Prostate gland (tissue), 2 donors: ENCODE data around the gene CTNNBIP1. TPM values are rescaled to one million over a fixed set of nuclear protein-coding genes. Genes with fewer than 3 reads are reported as not detected.

ENCODE experiments used
- DNase-seq: peaks from one replicate; pipeline ENCODE4 v3.0.0-alpha.2; 2019; ENCODE audit warnings: low spot score
- H3K27ac ChIP-seq, 2 donors: fragments of 200-600 bp; sonication (generic); 2 replicates each; pipeline ENCODE4 v1.5.1; 2017 to 2019
- H3K27me3 ChIP-seq: fragments of 200-600 bp; sonication (generic); replicated peaks from 2 replicates; pipeline ENCODE4 v1.5.1; 2019; ENCODE audit not compliant: insufficient read depth
- H3K36me3 ChIP-seq, 2 donors: fragments of 200-600 bp; sonication (generic); 1 replicate in 1 of 2; 2 replicates in 1 of 2; pipeline versions ENCODE4 v1.5.1 to v1.8.1; 2017 to 2019
- H3K4me1 ChIP-seq: fragments of 200-600 bp; sonication (generic); replicated peaks from 2 replicates; pipeline ENCODE4 v1.5.1; 2019
- H3K4me3 ChIP-seq, 2 donors: fragments of 200-600 bp; sonication (generic); 2 replicates each; pipeline ENCODE4 v1.5.1; 2017 to 2019
- H3K9me3 ChIP-seq: fragments of 200-600 bp; sonication (generic); 2 replicates; pipeline ENCODE4 v1.5.1; 2017
- POLR2A ChIP-seq: fragments of 450-650 bp; IDR thresholded peaks from one replicate; pipeline ENCODE4 v1.6.1; 2016; ENCODE audit warnings: antibody characterized with exemption, mild to moderate bottlenecking
- POLR2AphosphoS5 ChIP-seq: sonication (generic); formaldehyde crosslinking; IDR thresholded peaks from one replicate; pipeline ENCODE4 v1.6.1; 2017; ENCODE audit warnings: antibody characterized with exemption
- WGBS: methylation state at CpG from one replicate; pipeline ENCODE4 v1.1.5; 2018; 5-methylcytosine and 5-hydroxymethylcytosine counted together
- intact Hi-C: fragments of 100-400 bp; cut with DNase I; formaldehyde crosslinking; loops from one replicate; pipeline ENCODE4 v1.14.2; 2022
- total RNA-seq, 2 donors: library from RNA; depleted of rRNA; stranded (reverse); fragments of >200 nt; gene quantifications; one replicate each; pipeline ENCODE4 v1.1.0, GENCODE V29; 2016
- TF ChIP-seq, protein P1 (sequence below), 4 experiments: fragments of 200-600 bp in 2 of 4; fragments of 450-650 bp in 2 of 4; sonication (generic) in 2 of 4; IDR thresholded peaks; 1 replicate in 3 of 4; 2 replicates in 1 of 4; pipeline ENCODE4 v1.5.1; 2016 to 2019; ENCODE audit warnings: antibody characterized with exemption in 4 of 4, mild to moderate bottlenecking in 2 of 4, moderate library complexity in 2 of 4

Gene CTNNBIP1
- total RNA-seq, 2 donors from 2014 or later, result 56.9 to 101 TPM

- Histone ChIP-seq H3K9me3 (no peaks in the 10 kb centered on the region), H3K4me3 (no peak overlapping the region), H3K27me3 (no peaks in the 10 kb centered on the region), H3K4me1 (no peaks in the 10 kb centered on the region), H3K36me3 (no peaks in the 10 kb centered on the region), H3K27ac (peak overlapping the region in 1 of 2 donors; percentile 38)
- TF ChIP-seq POLR2AphosphoS5 (peak; percentile 65), POLR2A (no peak)
- 76% methylated on average over 2 of the region's 2 CpGs for WGBS
- intact Hi-C loops, result no loop called here
- DNase-seq, result no peak
Observed at GRCh38 chr1:9815150-9815549, 94.9 kb downstream of the CTNNBIP1 start.

- Histone ChIP-seq H3K27me3 (no peaks in the 10 kb centered on the region), H3K4me3 (no peak overlapping the region), H3K27ac (peak overlapping the region in 1 of 2 donors; percentile 38), H3K4me1 (no peaks in the 10 kb centered on the region), H3K9me3 (no peaks in the 10 kb centered on the region), H3K36me3 (no peaks in the 10 kb centered on the region)
- intact Hi-C loops, result no loop called here
- no peak for DNase-seq
- no peak for TF ChIP-seq POLR2AphosphoS5
- no peak for TF ChIP-seq POLR2A
- TF ChIP-seq, protein P1, sequence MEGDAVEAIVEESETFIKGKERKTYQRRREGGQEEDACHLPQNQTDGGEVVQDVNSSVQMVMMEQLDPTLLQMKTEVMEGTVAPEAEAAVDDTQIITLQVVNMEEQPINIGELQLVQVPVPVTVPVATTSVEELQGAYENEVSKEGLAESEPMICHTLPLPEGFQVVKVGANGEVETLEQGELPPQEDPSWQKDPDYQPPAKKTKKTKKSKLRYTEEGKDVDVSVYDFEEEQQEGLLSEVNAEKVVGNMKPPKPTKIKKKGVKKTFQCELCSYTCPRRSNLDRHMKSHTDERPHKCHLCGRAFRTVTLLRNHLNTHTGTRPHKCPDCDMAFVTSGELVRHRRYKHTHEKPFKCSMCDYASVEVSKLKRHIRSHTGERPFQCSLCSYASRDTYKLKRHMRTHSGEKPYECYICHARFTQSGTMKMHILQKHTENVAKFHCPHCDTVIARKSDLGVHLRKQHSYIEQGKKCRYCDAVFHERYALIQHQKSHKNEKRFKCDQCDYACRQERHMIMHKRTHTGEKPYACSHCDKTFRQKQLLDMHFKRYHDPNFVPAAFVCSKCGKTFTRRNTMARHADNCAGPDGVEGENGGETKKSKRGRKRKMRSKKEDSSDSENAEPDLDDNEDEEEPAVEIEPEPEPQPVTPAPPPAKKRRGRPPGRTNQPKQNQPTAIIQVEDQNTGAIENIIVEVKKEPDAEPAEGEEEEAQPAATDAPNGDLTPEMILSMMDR (IDR thresholded peaks at IDR 0.05), result no peak
- WGBS, result 86% methylated on average over 6 of the region's 6 CpGs
Observed at GRCh38 chr1:9814619-9815018, 95.5 kb downstream of the CTNNBIP1 start.

DNA sequence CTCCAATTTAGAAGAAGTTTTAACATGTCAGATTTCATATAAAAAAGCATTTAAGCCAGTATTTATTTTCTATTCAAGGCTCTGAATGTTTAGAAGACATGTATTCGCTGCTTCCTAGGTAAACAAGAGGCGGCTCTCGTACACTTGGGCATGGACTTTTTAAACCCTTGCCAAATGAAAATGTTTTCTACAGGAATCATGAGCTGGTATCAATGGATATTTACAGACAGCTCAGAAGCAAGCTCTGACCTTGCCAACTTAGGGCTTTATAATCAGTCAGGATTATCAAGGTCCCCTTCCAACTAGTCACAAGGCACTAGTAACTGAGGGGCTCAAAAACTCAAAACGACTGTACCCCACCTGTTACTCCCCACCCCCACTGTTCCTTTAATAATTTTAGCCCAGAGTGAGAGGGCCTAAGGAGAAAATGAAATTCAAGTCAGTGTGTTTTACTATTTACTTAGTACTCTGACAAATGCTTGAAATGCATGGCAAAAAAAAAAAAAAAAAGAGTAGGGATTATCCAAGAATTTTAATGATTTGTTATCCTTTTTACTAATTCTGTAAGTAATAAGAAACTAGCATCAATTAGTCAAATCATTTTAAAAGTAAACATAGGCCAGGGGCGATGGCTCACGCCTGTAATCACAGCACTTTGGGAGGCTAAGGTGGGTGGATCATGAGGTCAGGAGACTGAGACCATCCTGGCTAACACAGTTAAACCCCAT lies 98.7 kb downstream of the CTNNBIP1 start:
- H3K36me3 ChIP-seq, result no peaks in the 10 kb centered on the region
- H3K9me3 ChIP-seq, result no peaks in the 10 kb centered on the region
- H3K27me3 ChIP-seq, result no peaks in the 10 kb centered on the region
- H3K4me3 ChIP-seq, result no peak overlapping the region
- no peaks in the 10 kb centered on the region for H3K4me1 ChIP-seq
- DNase-seq, result no peak
- WGBS, result 49% methylated on average over 6 of the region's 6 CpGs
- peak overlapping the region in 1 of 2 donors; percentile 28 for H3K27ac ChIP-seq
- TF ChIP-seq, protein P1 (IDR thresholded peaks at IDR 0.05), result no peak
- TF ChIP-seq POLR2AphosphoS5 (no peak), POLR2A (no peak)
- intact Hi-C loops, result no loop called here

DNA sequence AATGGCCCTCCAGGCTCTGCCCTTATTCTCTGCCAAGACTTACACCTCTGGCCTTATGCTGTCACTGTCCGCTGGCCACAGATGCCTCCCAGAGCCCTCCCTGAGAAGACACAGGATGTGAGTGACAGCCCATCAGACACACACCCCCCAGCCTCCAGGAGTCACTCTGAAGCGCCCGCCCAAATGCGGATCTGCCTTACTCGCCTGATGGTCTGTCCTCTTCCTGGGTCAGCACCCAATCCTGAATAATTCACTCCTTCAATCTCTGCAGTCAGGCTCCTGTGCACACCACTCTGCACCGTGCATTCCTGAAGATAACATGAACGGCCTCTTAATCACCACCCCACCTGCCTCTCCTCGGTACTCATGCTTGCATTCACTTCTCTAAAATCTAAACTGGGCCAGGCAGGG lies 101.0 kb downstream of the CTNNBIP1 start:
- WGBS, result 67% methylated on average over 8 of the region's 8 CpGs
- Histone ChIP-seq H3K27ac (no peak overlapping the region), H3K4me3 (no peak overlapping the region), H3K4me1 (peaks cover 8% of the 10 kb centered on the region), H3K27me3 (no peaks in the 10 kb centered on the region), H3K9me3 (no peaks in the 10 kb centered on the region), H3K36me3 (no peaks in the 10 kb centered on the region)
- TF ChIP-seq, protein P1 (IDR thresholded peaks at IDR 0.05), result no peak
- TF ChIP-seq POLR2AphosphoS5 (no peak), POLR2A (no peak)
- intact Hi-C loops, result no loop called here
- no peak for DNase-seq

DNA sequence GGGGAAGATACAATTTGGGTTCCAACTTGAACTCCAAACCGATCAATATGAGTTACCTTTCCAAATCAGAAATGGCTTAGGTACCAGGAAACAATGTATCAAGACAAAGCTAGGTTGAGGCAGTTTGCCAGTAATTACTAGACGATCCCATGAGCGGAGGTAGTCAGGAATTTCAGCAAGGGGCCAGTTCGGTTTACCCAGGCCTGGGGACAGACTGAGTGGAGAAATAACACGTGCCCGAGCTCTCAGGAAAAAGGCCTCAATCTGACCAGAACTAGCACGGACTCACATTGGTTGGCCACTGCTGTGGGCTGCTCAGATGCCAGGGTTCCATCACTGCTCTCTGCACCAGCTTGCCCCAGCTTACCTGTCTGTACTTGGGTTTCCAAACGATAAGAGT lies 101.6 kb downstream of the CTNNBIP1 start:
- H3K27me3 ChIP-seq, result no peaks in the 10 kb centered on the region
- no peaks in the 10 kb centered on the region for H3K36me3 ChIP-seq
- 51% methylated on average over 8 of the region's 8 CpGs for WGBS
- intact Hi-C loops, result no loop called here
- peaks cover 8% of the 10 kb centered on the region for H3K4me1 ChIP-seq
- TF ChIP-seq, protein P1 (IDR thresholded peaks at IDR 0.05), result no peak
- TF ChIP-seq POLR2AphosphoS5 (no peak), POLR2A (no peak)
- no peak overlapping the region for H3K4me3 ChIP-seq
- H3K9me3 ChIP-seq, result no peaks in the 10 kb centered on the region
- H3K27ac ChIP-seq, result no peak overlapping the region
- no peak for DNase-seq
